Hematopoietic multipotent progenitor cell treated with erythropoietin and hydrocortisone succinate and interleukin-3 and kit ligand, for 4 days (in vitro differentiated cells): ENCODE data around the gene PEX13.
"Not testable (repeated sequence)": the region's sequence is repeated elsewhere in the genome, so short reads cannot be mapped to it uniquely, and the experiment has no call there.

ENCODE experiments used
- DNase-seq: peaks from one replicate; pipeline ENCODE4 v3.0.0-alpha.2; 2015

Gene PEX13, protein sequence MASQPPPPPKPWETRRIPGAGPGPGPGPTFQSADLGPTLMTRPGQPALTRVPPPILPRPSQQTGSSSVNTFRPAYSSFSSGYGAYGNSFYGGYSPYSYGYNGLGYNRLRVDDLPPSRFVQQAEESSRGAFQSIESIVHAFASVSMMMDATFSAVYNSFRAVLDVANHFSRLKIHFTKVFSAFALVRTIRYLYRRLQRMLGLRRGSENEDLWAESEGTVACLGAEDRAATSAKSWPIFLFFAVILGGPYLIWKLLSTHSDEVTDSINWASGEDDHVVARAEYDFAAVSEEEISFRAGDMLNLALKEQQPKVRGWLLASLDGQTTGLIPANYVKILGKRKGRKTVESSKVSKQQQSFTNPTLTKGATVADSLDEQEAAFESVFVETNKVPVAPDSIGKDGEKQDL

DNA sequence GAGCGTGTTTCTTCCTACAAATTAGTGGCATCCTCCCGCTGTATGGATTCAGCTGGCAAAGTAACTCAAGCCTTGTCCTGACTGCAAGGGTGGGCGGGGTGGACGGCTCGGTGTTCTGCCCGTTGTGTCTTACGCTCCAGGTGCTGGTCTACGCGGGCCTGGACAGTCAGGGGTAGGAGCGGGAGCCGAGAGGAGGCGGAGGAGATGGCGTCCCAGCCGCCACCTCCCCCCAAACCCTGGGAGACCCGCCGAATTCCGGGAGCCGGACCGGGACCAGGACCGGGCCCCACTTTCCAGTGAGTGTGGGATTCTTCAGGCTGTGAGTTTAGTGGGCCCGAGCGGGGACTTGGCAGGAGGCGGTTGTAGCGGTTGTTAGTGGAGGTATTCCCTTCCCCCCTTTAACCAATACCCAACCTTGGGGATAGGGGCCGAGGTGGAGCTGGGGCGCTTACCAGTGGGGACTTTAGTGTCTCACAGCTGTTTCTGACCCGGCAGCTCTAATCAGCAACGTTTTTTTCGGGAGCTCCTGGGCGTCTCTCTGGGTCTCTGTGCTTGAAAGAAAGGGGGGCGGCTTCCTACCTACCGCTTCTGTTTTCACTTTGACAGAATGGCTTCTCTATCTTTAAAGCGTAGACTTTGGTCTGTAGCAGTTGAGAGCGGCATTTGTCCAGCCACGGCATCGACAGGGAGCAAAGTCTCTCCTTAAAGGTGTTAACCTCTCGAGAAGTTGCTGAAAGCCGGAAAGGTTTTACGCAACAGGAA, at the start of gene PEX13, which contains the start of gene PUS10:
TSS of gene PEX13 (plus strand) at position 165 of the 762 bp plus-strand sequence. CDS start at position 205, 40 bp downstream.
TSS of gene PUS10 (minus strand) at position 700 of the 762 bp plus-strand sequence. CDS start 6,365 bp downstream, outside the sequence.
- peak; percentile 91 for DNase-seq

DNA sequence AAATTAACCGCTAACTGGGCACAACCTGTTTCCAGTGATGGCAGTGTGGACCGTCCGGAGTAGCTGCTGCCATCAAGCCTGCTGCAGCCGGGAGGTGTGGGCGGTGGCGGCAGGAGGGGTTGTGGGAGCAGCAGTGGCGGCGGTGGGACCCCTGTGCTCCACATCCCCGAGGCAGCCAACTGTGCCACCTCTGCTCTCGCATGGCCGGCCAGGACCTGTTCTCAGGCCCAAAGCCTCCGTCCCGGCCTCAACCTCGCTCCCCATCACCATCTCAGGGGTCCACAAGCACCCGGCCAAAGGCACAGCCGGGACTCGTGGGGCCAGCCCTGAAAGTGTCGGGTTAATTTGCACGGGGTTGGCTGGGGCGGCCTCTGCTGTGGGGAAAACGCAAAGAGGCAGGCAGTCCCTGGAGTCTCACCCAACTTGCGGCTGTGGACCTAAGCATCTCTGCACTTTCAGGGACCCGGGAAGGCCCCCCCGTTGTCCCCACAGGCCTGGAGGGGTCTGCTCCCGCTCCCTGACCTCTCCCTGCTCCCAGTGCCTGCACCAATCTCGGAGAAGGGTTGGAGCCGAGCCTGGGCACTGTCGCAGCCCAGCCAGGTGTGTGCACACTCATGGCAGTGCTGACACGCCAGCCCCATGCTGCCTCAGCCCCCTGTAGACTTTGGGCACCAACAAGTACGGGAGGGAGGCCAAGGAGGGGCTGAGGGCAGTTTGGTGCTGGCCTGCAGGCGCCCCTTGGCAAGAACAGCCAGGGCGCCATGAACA, 44.4 kb upstream of the PEX13 start:
- no peak for DNase-seq

DNA sequence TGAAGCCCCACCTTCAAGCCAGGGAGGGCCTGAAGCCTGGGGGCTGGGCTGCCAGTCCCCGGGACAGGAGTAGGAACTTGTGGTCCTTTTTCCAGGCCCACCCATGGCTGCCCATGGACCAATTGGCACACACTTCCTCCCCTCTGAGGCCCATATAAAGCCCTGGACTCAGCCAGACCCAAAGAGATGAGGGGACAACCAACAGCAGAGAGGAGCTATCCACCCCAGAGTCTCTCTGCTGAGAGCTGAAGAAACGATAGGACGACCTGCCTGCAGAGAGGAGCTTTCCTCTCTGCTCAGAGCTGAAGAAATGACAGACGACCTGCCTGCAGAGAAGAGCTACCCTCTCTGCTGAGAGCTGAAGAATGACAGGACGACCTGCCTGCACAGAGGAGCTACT, 43.8 kb upstream of the PEX13 start:
- no peak for DNase-seq

DNA sequence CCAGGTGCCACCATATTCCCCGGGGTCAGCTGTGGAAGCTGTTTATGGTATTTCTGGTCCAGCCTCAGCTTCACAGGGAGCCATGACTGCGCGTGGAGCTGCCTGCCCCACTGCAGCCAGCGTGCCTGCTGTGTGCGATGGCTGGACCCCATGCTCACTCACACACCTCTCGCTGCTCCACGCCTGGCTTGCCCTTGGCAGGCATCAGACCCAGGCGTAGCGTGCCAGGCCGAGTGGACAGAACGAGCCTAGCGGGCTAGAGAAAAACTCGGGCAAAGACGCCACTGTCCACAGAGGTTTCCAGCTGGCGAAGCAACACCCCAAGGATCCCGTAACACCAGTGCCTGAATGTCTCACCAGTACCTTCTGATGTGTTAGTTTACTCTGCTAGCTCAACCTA, 42.9 kb upstream of the PEX13 start:
- no peak for DNase-seq

DNA sequence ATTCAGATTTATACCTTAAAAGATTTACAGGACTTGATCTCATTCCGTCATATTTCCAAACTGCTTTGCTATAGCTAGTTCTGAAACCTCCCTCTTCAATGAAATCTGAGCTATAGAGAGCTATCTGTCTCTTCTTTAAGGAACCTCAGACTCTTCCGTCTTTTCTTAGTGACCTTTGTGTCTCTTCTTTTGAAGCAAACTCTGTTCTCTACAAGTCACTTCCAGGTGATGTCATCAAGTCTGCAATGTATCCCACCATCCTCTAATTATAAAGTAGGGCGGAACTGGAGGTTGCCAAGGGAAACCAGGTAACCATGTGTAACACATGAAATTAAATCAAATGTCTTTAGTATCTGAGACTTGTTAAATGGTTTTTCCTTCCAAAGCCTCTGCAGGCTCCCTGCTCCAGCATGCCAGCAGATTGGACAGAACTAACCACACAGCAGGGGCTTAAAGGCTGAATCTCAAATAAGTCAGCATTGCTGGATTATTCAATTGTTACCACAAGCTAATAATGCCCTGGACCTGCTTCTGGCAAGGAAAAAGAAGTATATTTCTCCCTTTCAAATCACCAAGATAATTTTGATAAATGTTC, 41.2 kb upstream of the PEX13 start:
- DNase-seq = no peak

DNA sequence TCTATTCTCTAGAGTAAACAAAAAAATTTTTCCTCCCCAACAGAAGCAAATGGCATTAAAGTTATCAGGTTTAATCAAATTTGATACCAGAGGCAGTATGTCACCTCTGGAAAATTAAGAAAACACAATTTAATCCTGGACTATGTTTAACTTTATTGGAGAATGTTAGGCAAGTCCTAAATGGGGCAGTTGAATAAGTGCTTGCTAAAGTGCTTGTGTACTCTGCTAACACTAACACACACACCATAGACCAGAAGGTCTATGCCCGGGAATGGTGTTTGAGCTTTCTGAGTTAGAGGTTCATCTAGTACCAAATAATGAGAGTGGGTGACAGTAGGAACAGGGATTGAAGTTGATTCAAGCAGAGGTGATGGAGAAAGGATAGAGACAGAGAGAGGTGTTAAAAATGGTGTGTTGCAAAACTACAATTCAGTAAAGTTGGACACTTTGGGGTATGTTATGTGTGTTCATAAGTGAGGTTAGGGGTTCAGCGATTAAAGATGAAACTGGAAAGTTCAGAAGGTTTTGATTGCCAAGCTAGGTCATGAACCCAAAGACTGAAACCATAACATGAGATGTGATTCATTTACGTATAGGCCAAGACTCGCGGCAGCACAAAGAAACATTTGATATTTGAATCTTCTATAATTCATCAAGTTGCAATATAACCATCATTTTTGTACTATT, 40.5 kb upstream of the PEX13 start:
- no peak for DNase-seq

DNA sequence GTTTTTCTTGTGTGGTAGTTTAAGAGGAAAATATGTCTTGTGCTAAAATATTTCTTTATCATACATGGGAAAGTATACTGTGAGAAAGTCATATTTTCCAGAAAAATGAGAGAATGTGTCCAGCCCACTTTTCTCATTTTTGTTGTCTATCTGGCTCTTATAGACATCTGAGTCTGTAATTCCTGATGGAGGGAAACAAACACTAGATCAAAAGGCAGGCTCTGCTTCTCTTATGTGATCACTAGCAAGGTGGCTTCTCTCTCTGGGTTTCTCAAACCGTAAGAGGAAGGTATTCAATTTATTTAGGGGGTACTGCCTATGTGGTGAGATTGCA, 40.0 kb upstream of the PEX13 start:
- DNase-seq = no peak

DNA sequence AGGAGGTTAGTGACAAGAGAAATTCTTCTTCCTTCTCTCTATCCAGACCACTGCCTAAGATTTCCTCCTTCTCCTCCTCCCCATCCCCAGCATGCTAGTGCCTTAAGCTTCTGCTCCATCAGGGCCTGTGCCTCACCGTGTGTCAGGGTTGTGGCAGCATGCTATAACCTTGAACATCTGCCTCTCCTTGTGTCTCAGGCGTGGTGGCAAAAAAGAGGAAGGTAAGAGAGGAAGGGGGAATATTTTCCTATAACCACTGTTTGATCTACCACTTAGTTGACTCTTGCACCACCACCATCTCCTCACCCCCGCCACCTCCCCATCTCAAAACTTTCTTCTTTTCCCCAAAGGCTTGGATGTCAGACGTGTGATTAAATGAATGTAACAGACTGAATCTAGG, 38.3 kb upstream of the PEX13 start:
- peak; percentile 16 for DNase-seq

DNA sequence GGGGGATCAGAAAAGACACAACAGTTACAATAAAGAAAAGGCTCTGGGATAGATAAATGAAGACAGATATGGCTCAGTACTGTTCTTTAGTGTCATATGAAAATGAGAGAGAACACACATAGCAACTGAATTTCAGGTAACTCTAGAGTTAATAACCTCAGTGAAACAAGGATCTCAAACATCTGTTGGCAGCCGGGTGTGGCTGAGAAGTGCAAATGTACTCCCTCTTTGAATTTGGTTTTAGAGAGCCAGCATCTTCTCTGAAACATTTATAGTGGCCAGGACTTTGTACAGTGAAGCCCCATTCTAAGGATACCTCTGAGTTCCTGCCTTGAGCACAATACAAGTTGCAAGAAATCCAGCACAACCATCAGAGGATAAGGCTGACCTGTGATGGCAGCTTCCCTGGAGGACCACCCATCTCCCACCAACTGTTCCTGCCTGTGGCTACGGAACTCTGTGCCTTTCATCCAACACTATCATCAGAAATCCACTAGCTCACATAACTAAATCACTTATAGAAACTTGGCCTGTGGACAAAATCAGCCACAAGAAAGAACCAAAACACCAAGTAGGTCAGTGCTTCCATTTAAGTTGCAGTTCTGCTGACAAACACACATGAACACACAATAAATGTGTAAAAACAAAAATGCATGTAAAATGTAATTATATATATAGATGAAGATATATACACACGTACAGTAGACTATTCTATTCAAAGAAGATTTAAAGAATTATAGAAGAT, 37.3 kb upstream of the PEX13 start:
- DNase-seq = no peak

DNA sequence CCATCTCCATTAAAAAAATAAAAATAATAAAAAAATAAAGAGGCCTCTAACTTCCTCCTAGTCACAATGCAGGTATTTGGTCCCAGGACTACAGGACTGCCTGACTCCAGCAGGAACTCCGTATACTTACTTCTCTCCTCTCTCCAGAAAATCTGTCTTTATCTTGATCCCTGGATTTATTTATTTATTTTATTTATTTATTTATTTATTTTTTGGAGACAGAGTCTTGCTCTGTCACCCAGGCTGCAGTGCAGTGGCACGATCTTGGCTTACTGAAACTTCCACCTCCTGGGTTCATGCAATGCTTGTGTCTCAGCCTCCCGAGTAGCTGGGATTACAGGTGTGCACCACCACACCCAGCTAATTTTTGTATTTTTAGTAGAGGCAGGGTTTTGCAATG, 35.5 kb upstream of the PEX13 start:
- DNase-seq = not testable (repeated sequence)

DNA sequence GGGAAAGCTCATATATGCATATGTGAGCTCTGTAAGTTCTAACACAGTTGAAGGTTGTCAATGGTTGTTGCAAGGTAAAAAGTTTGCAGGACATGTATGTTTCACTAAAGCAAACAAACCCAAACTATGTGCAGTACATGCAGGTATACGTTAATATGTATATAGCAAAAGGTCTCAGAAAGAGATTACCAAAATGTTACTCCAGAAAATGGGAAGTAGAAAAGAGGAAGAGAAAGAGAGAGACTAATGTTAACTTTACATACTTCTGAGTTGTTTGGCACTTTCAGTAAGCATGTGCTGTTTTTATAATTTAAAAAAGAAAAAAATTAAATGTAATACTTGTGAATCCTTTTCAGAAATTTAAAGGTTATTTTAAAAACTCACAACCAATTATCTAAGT, 32.8 kb upstream of the PEX13 start:
- DNase-seq = peak; percentile 41

DNA sequence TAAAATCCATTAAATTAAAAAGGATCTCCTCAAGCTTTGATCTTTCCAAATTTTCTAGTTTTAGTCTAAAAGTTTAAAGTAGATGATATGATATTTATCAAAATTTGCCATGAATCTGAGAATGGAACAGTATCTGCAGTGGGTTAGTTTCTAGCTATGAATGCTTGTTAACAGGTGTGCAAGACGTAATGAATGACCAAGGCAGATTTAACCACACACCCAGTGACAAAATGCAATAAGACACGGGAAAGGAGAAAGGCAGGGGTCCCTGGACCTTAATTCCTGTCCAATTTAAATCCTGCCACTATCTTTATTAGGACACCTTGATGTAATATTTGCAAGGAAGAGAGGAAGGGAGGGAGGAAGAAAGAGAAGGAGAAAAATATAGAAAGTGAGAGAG, 30.5 kb upstream of the PEX13 start:
- no peak for DNase-seq

DNA sequence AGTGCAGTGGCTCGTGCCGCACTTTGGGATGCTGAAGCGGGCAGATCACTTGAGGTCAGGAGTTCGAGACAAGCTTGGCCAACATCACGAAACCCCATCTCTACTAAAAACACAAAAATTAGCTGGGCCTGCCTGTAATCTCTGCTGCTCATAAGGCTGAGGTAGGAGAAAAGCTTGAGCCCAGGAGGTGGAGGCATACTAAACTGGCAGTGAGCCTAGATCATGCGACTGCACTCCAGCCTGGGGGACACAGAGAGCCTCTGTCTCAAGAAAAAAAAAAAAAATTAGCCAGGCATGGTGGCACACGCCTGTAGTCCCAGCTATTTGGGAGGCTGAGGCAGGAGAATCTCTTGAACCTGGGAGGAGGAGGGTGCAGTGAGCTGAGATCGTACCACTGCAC, 29.9 kb upstream of the PEX13 start:
- DNase-seq = not testable (repeated sequence)

DNA sequence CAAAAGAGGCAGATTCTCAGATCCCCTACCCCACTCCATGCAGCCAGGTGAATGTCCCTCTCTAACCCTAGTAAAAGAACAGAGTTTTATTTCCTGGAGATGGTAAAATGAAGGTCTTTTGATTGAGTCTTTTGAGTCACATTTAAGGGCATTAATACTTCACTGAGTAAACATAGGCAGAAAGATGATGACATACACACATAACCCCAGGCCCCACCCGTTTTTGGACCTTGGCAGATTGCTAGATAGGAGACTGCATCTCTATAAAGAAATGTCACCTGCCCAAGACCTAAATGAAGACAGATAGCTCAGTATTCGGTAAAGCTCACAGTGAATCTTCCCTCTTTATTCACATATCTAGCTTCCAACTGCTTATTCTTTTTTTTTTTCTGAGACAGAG, 28.3 kb upstream of the PEX13 start:
- DNase-seq = no peak

DNA sequence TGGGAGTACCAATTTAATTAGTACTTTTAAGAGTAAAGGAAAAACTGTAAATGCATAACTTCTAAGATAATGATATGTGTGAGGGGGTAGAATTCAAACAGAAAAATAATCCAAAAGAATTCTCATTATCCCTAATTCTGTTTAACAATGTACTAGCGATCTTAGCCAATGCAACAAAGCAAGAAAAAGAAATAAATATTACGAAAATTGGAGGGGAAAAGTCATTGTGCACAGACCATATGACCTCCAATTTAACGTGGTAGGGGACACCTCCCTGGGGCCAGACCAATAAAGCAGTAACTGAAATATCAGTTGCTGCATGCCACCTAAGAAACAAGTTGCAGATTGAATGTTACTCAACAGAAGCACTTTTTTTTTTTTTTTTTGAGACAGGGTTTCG, 25.9 kb upstream of the PEX13 start:
- no peak for DNase-seq

DNA sequence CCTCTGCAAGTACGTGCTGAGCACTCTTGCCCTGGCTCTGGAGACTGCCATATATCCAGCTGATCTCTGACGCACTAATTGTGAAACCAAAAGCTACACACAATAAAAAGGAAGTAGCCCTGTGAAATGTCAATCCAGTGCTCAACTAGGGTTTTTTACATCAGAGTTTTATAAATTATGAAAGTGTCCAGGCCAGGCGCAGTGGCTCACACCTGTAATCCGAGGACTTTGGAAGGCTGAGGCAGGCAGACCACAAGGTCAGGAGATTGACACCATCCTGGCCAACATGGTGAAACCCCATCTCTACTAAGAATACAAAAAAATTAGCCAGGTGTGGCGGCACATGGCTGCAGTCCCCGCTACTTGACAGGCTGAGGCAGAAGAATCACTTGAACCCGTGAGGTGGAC, 24.5 kb upstream of the PEX13 start:
- DNase-seq = peak; percentile 66

DNA sequence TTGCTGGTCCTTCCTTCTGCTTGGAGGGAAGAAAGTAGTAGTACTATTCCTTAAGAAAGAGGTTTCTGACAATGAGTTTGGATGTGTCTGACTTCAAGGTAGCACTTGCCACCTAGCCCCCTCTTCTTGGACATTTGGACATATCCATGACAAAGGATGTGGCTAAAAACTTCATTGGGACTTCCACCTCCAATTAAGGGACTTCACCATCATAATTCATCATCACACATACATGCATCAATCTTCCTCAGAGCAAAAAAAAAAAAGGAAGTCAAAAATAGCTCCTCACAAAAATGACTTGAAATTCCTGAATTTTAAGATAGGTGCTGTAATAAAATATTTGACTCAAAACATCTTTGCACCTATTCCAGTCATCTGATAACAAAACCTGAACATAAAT, 23.4 kb upstream of the PEX13 start:
- no peak for DNase-seq

DNA sequence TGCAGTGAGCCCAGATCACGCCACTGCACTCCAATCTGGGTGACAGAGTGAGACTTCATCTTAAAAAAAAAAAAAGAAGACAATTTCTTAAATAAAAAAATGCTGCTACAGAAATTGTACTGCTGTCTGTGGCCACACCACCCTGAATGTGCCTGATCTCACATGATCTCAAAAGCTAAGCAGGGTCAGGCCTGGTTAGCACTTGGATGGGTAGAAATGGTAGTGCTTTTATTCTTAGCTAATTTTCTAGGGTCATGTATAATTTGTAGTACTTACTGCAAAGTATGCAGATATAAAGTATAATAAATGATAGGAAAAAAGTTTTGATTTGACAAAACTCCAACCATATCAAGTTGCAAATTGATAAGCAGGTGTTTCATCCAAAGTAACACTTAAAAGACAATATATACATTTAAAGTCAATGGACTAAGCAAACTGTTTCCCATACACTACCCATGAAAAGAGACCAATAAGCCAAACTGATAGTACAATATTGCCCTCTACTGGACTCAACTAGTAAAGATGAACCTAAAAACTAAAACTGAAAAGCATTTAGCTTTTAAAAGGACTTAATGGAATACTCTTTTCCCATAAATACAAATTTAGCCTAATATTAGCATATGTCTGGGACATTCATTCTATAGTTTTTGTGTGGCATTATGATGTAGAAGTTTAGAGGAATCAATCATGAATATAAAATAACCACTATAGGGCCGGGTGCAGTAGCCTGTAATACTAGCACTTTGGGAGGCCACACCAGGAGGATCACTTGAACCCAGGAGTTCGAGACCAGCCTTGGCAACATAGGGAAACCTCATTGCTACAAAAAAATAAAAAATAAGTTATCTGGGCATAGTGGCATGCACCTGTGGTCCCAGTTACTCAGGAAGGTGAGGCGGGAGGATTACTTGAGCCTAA, 18.6 kb upstream of the PEX13 start:
- DNase-seq = peak; percentile 81

DNA sequence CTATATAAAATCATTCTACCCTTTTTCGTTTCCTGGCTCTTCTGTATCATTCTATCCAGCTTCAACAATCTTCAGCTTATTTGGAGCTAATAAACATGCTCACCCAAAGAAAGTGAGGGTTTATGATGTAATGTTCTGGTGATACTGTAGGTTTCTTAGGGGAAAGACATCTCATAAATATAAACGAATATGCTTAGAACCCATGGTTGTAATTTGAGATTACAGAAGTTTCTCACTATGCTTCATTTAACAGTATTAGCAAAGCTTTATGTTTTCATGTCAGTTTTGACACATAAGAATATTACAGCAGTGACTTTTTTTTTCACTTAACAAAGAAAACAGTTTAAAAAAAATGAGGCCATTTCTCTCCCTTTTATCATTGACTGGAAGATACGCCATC, 11.8 kb upstream of the PEX13 start:
- DNase-seq = no peak

DNA sequence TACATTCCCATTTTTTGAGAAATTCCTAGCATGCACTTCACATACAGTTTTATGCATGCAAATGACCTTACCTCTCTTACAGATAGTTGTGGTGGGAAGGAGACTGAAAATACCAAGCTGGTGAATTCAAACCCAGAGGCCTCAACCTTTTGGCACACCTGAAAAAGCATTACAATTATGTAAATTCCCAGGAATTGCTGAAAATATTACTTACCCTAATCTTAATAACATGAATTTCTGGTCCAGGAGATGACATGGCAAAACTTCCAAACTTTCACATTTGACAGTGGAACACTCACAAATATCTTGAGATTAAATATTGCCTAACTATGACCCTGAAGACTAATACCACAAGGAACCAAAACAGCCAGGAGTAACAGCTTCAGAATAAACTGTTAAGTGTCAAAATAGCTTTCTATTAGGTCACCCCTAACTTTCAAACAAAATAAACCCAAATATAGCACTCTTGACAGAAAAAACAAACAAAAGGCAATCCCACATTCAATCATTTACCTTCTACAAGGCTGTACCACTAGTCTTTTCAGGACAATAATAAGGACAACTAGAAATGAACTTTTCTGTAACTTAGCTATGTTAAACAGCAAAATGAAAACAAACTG, 10.9 kb upstream of the PEX13 start:
- no peak for DNase-seq
